ENCODE data around the gene FAM237B.
"Not testable (repeated sequence)": the region's sequence is repeated elsewhere in the genome, so short reads cannot be mapped to it uniquely, and the experiment has no call there.

Gene FAM237B

DNA sequence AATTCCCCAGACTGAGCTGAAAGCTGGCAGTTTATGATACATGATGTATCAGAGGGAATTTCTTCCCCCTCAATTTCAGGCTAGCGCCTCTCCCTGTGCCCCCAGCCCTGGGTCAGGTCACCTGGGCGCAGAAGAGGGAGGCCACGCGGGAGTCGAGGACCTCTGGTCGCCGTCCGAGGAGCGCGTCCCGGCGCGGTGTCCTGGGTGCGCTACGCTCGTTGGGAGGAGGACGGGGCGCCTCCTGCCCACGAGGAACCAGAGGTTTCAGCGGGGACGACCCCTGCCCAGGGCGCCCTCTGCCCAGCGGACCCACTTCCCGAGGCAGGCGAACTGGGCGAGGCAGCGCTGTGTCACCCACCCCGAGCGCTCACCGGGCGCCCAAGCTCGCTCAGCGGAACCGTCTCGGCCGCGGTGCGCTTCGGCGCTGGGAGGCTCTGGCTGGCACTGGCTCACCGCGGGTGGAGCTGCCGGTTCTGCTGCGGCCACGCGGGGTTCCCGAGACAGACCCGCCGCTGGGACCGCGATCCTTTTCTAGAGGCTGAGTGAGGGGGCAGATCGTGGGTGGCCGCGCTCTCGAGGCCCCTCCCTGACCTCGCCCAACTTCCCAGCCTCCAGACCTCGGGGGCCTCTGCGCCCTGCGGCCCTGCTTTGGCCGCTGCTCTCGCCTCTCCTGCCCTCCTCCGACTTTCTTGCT is at the start of gene FAM237B:
TSS of gene FAM237B (minus strand) at position 504 of the 694 bp plus-strand sequence. CDS start 1,556 bp downstream, outside the sequence.
- no peak for DNase-seq

DNA sequence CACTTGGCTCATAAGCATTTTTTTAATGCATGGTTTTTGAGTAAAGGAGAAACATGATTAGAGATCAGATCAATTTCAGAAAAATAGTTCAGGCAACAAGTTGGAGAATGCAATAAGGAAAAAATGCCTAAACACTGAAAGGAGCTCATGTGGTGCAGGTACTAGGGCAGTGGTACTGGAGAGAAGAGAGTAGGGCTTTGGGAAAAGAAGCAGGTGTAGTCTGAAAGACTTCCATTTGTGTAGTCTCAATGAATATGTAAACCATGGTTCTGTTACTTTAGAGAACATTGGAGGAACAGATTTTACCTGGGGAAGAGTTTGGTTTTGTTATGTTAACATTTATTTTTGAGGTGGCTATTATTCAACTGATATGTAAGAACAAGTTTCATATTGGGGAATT is 30.9 kb upstream of the FAM237B start:
- no peak for DNase-seq

DNA sequence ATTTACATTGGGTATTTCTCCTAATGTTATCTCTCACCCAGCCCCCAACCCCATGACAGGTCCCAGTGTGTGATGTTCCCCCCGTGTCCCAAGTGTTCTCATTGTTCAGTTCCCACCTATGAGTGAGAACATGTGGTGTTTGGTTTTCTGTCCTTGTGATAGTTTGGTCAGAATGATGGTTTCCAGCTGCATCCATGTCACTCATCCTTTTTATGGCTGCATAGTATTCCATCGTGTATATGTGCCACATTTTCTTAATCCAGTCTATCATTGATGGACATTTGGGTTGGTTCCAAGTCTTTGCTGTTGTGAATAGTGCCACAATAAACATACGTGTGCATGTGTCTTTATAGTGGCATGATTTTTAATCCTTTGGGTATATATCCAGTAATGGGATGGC is 28.9 kb upstream of the FAM237B start:
- not testable (repeated sequence) for DNase-seq

DNA sequence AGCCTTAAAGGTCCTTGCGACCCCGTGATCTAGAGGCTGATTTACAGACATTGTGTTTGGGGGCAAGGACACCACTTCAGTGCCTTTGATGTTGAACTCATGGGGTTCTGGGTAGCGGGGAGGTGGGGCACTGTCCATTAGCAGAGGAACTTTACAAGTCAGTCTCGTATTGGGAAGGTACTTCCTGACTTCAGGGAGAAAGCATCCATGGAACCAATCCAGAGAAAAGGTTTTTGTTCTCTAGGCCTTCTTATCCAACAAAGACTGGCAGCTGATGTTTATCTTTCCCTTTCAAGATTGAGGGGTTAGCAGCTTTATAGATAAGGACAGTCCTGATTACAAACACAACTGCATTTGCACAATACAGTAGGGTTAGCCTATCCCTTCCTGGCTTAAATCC is 28.2 kb upstream of the FAM237B start:
- DNase-seq, result no peak

DNA sequence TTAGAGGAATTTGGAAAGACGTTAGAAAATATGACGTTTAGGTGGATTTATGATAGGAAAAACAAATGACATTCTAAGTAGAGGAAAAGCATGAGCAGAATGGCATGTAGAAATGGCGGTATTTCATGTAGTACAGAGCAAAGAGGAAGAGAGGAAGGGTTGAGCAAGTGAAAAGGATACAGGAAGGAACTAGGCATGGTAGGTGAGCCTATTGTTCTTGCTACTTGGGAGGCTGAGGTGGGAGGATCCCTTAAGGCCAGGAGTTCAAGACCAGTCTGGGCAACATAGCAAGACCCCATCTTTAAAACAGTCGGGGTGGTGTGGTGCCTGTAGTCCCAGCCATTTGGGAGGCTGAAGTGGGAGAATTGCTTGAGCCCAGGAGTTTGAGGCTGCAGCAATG is 26.7 kb upstream of the FAM237B start:
- DNase-seq, result no peak

DNA sequence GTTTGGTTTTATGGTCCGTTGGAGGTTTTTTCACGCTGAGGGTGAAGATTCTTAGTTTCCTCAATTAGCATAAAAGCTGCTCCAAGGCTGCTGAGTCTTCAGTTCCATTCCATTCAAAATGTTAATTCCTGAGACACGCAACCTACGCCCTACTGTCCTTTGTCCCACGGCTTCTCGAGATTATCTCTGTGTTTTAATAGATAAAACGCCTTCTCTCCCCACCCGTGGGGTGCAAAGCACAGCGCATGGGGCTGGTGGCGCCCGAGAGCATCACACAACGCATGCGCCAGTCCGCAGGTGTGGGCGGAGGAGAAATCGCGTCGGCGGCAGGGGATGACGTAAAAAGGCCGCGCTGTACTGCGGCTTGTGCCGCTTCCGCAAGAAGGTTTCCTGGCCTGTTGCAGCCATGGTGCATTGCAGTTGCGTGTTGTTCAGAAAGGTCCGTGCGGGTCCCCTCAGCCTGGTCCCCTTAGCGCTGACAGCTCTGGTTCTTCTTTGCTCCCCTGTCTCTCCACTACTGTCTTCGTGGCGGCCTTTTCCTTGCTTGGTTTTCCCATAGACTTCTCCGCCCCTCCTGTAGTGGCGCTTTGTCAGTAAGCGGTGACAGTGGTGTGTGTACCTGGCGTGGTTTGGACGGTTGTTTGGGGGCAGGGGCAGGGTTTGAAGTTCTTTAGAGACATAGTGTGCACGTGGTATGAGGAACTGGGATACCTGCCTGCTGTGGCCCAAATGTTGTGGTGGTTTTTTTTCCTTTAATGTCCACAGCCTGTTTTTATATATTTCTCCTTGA is 25.4 kb upstream of the FAM237B start, which contains the start of gene GTPBP10:
TSS of gene GTPBP10 (plus strand) at position 381 of the 790 bp plus-strand sequence. CDS start at position 407, 26 bp downstream.
- peak; percentile 18 for DNase-seq

DNA sequence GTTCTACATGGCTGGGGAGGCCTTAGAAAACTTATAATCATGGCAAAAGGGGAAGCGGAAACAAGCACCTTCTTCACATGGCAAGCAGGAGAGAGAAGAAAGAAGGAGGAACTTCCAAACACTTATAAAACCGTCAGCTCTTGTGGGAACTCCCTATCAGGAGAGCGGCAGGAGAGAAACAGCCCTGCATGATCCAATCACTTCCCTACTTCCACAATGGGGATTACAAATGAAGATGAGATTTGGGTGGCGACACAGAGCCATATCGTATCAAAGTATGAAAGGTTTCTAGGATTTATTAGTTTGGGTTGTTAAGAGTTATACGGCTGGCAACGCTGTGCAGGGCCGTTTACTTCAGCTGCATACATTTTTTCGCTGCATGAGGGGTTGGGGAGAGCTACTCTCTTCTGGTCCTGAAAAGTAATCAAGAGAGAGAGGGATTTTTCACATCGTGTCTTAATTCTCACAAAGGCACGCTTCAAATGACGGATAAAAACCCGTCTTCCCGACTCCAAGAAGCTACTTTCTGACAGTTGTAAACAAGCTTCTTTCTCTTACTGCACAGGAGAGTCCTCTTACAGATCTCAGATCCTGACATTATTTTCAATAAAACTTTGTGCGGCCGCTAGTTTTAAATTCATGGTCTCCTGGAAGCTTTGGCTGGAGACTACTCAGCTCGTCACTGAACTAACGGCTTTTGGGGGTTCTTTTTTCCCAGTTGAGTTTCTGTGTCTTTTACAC is 24.7 kb upstream of the FAM237B start:
- no peak for DNase-seq

DNA sequence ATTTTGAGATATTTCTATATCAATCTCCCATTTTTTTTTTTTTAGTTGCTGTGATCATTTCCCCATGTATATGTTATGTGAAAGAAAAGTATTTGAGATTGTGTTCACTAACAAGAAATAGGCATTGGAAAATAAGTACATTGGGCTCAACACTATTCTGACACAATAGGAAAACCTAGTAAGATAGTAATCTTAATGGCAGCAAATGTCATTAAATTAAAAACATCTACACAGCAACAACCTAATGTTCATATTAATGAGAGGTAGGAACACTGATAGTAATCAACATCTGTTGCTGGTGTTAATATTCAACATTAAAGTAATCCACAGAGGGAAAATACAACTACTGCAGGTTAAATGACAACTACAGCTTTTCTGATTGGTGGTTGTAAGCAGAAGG is 23.9 kb upstream of the FAM237B start:
- no peak for DNase-seq

DNA sequence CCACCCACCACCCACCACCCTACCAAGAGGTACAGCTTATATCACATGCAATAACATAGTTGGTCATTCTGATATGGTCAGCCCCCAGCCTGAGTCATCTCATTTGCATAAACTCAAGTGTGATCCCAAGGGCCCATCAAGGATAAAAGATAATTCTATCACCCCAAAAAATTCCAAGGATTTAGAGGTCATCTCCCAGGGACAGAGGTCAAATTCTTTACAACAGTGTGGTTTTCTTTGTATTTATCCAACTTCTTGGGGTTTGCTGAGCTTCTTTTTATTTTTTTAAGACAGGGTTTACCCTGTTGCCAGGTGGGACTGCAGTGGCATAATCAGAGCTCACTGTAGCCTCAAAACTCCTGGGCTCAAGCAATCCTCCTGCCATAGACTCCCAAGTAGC is 16.0 kb upstream of the FAM237B start:
- DNase-seq, result no peak

DNA sequence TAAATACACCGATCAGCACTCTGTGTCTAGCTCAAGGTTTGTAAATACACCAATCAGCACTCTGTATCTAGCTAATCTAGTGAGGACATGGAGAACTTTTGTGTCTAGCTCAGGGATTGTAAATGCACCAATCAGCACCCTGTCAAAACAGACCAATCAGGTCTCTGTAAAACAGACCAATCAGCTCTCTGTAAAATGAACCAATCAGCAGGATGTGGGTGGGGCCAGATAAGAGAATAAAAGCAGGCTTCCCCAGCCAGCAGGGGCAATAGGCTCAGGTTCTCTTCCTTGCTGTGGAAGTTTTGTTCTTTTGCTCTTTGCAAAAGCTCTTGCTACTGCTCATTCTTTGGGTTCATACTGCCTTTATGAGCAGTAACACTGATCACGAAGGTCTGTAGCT is 13.8 kb upstream of the FAM237B start:
- DNase-seq, result not testable (repeated sequence)

DNA sequence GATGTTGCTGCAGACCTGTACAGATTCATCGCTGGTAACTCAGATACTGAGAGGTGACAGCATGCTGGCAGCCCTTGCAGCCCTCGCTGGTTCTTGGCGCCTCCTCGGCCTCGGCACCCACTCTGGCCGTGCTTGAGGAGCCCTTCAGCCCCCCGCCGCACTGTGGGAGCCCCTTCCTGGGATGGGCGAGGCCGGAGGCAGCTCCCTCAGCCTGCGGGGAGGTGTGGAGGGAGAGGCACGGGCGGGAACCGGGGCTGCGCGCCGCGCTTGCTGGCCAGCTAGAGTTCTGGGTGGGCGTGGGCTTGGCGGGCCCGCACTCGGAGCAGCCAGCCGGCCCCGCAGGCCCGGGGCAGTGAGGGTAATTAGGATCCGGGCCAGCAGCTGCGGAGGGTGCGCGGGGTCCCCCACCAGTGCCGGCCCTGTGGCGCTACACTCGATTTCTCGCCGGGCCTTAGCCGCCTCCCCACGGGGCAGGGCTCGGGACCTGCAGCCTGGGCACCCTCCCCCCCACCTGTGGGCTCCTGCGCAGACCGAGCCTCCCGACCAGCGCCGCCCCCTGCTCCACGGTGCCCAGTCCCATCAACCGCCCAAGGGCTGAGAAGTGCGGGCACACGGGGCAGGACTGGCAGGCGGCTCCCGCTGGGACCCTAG is 13.2 kb upstream of the FAM237B start:
- no peak for DNase-seq

DNA sequence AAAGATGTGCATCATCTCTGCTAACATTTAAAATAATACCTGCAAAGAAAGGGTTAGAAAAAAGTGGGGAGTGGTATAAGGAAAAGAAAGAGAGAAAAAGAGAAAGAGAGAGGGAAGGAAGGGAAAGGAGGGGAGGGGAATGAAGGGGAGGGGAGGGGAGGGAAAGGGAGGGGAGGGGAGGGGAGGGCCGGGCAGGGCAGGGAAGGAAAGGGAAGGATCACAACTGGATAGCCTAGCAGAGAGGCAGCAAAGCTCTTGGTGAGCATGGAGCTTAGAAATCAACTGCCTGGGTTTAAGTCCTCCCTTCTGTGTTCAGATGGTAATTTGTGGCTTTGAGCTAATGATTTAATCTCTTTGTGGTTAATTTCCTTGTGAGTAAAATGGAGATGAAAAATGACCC is 5.4 kb upstream of the FAM237B start:
- DNase-seq, result no peak

DNA sequence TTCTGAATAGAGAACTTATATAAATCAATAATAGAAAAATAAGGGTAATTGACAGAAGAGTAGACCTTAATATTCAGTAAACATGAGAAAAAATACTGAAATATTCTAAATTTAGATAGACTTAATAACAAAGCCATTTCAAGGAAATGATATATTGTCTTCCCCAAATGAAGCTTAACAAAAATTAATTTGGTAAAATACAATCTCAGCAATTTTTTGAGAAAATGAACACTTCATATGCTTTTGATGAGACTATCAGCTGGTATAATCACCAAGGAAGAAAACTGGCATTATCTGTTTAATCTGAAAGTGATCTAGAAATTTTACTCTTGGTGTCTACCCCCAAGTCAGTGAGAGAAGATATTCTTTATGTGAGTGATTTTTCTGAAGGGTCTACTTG is 1.7 kb upstream of the FAM237B start:
- no peak for DNase-seq

DNA sequence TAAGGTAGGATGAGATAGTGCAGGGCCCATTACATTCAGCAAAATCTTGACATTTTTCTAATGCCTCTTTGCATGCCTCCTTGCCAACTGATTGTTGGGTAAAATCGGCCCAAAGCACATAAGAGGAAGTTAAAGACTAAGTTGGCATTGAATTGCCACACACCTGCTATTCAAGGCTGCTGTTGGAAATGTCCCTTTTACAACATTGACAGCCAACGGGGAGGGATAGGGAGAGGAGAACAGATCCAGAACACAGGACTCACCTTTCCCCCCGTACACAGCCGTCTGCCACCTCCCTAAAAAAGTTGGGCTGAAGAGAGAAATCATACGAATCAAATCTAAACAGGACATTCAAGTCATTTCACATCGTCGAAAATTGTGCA is 695 bp downstream of the FAM237B start:
- no peak for DNase-seq

DNA sequence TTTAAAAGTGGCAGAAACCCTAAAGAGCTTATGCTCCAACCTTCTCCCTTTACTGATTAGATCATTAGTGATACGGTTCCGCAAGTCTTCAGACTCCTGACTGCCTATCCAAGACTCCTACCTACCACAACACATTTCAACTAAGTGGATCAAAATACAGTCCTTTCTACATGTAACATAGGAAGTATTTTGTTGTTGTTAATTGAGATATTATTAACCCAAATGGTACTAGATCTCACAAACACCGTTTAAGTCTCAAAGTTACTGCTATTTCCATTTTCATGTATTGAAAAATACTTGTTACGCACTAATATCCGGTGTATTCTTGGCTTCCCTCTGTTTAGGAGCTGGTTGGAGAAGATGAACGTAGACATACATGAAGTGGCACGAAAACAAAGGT is 1.1 kb downstream of the FAM237B start:
- DNase-seq, result no peak

DNA sequence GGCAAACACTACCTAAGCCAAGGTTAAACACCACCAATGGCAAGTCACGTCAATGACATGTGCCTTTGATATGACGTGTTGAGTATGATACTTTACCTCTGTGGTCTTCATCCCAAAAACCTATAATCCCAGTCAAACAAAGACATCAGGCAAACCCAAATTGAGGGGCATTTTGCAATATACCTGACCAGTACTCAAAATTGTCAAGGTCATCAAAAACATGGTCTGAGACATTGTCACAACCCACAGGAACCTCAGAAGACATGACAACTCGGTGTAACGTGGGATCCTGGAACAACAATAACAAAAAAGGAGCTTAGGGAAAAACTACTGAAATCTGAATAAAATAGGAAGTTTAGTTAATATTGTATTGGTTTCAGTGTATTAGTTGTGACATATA is 7.2 kb downstream of the FAM237B start:
- DNase-seq, result no peak

DNA sequence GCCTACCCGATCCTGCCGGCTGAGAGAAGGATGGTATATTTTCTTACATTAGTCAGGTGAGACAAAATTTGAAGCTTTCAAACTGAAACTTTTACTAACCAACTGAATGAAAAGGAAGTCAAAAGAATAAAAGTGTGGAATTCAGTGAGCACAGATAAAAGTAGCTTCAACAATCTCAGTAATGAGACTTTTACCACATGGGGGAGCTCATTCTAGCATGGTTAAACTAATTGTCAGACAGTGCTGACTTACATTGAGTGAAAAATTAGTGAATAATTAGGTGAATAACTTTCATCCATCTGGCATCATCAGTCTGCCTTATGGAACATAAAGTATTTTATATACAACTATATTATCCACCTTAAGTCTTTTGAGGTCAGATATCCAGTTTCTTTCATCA is 8.4 kb downstream of the FAM237B start:
- DNase-seq, result no peak

DNA sequence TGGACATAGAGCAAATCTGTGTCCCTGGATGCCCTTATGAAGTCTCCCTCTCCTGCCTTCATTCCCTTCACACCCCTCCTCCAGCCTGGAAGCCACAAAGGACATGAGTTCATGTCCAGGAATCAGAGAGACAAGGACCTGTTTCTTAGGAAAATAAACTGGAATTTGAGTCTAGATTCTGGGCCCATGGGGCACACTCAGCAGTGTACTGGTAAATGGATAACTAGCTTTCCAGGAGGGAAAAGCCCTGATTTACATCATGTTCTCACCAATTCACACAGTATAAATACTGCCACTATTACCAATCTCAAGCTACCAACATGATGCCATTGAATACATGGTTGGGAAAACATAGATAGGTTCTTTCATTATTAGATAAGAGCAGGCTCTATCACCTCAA is 9.9 kb downstream of the FAM237B start:
- no peak for DNase-seq

DNA sequence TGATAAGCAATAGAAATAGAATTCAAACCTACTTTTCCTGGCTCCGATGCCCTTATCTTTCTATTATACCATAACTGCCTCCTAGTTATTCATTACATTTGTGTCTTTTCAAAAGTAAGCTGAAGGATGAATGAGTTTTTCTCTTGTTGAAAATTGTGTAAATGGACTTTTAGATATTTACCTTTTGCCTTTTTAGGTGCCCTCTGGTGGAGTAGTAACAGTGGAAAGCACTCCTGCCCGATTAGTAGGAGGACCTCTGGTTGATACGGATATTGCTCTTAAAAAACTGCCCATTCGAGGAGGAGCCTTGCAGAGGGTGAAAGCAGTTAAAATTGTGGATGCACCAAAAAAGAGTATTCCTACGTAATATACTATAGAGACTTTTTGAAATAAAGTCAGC is 11.2 kb downstream of the FAM237B start:
- no peak for DNase-seq

DNA sequence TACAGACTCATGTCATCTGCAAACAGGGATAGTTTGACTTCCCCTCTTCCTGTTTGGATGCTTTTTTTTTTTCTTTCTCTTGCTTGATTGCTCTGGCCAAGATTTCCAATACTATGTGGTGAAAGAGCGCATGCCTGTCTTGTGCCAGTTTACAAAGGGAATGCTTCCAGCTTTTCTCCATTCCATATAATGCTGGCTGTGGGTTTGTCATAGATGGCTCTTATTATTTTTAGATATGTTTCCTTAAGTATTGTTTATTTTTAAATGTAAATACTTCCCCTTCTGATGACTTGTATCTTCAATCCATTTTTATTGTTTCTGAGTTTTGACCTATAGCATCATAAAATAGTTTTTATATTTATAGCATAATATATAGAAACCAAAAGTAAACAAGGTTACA is 17.9 kb downstream of the FAM237B start:
- no peak for DNase-seq

DNA sequence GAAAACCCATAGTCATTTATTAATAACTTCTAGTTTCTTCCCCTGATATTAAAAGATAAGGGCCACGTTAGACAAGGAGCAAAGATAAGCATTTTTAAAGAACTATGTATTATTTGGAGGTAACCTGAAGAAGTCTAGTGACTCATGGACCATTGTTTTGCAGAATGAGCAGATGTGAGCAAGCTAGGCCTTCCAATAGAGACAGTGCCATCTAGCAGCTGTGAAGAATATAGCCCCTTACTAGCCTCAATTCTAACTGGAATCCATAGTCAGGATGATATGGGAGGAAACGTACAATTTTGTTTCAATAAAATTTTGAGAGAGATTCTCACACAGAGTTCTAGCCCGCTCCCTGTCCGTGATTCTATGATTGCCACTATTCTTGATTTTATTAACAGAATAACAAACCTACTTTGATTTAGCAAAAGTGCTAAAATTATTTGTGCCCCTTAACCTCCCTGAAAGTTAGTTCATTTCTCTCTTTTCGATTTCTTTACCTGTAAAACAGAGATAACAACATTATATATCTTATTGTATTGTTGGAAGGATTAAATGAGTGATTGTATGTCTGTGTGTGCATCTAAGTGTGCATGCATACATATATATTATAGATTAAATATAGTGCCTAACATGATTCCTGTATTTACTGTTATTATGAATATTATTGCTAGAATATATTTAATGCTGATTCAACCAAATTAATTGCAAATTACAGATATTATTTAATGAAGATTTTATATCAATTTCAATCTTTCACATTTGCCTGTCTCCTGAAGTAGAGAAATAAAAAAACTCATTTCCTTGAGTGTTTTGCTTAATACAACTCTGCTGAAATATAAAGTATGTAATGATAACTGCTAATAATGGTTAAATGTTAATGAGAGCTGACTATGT is 22.7 kb downstream of the FAM237B start:
- no peak for DNase-seq

Measured in cortex of kidney (tissue), 1 donor.